BE2C (cell line): ENCODE data around the gene LRIG1.

Experiments
- DNase-seq: peaks from one replicate; pipeline ENCODE4 v3.0.0-alpha.2; 2020
- H3K27me3 ChIP-seq: fragments of 250-450 bp; sonication (Bioruptor Pico); 2 replicates; pipeline ENCODE4 v1.5.1; 2020; ENCODE audit warnings: mild to moderate bottlenecking
- H3K36me3 ChIP-seq: fragments of 250-450 bp; sonication (Bioruptor Pico); 2 replicates; pipeline ENCODE4 v1.5.1; 2020; ENCODE audit warnings: mild to moderate bottlenecking
- H3K4me1 ChIP-seq: fragments of 250-450 bp; sonication (Bioruptor Pico); 2 replicates; pipeline ENCODE4 v1.5.1; 2020
- H3K4me3 ChIP-seq: 2 replicates; pipeline ENCODE4 v1.5.1; 2011; ENCODE audit warnings: low read depth, low read length
- H3K9me3 ChIP-seq: fragments of 250-450 bp; sonication (Bioruptor Pico); 2 replicates; pipeline ENCODE4 v1.5.1; 2020
- TF ChIP-seq, protein P1 (sequence below): IDR thresholded peaks from 2 replicates; pipeline ENCODE4 v1.5.1; 2012; ENCODE audit warnings: mild to moderate bottlenecking, low read depth, low read length

LRIG1 gene

DNA sequence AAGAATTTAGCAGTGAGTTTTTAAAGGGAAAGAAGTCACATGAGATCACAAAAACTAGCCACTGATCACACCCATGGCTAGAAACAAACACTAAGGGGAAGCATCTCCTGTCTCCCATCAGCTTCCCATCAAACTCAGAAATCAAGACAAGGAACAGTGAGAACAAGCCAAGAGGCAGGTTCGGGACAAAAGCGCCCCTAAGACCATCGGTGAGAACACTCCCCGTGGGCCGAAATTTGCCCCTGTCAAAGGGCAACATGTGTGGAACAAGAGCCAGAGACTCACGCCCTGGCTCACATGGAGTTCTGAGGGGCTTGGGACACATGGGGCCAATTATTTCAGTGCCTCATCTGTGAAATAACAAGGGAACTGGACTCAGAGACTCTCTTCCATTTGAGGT is 49.1 kb downstream of the LRIG1 start:
- Histone ChIP-seq H3K27me3 (peaks cover 2% of the 10 kb centered on the region; the same call in 1 of the 2 replicates), H3K4me1 (peaks cover 9% of the 10 kb centered on the region), H3K9me3 (no peaks in the 10 kb centered on the region), H3K36me3 (no peaks in the 10 kb centered on the region), H3K4me3 (no peak overlapping the region)
- DNase-seq, result no peak
- TF ChIP-seq, protein P1, sequence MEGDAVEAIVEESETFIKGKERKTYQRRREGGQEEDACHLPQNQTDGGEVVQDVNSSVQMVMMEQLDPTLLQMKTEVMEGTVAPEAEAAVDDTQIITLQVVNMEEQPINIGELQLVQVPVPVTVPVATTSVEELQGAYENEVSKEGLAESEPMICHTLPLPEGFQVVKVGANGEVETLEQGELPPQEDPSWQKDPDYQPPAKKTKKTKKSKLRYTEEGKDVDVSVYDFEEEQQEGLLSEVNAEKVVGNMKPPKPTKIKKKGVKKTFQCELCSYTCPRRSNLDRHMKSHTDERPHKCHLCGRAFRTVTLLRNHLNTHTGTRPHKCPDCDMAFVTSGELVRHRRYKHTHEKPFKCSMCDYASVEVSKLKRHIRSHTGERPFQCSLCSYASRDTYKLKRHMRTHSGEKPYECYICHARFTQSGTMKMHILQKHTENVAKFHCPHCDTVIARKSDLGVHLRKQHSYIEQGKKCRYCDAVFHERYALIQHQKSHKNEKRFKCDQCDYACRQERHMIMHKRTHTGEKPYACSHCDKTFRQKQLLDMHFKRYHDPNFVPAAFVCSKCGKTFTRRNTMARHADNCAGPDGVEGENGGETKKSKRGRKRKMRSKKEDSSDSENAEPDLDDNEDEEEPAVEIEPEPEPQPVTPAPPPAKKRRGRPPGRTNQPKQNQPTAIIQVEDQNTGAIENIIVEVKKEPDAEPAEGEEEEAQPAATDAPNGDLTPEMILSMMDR, result no peak

DNA sequence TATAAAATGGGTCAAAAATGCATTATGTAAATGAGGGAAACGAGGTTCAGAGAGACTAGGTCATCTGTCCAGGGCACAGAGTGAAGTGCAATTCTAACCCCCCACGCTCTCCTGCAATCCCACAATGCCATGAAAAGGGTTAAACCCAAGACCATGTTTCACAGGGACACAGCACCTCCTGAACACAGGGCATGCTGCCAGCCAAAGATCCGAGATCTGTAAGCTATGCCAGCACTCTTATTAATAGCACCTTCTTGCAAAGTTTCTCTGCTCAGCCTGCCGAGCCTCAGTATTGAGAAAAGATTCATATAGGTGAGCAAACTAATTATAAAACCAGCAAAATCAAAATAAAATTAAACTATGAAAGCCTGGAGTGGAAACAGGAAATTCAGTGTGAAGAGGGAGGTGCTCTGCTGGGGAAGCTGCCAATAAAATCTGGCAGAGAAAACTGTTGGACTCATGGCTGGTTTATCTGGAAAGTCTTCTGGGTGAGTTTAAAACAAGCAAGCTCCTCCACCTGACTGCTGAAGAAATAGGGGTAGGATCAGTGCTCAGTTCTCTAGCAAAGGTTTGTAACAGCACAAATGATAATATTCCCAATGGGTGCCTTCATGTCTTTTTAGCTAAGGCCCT is 50.3 kb downstream of the LRIG1 start:
- peaks cover 9% of the 10 kb centered on the region for H3K4me1 ChIP-seq
- no peaks in the 10 kb centered on the region for H3K36me3 ChIP-seq
- H3K9me3 ChIP-seq, result no peaks in the 10 kb centered on the region
- TF ChIP-seq, protein P1, result no peak
- H3K4me3 ChIP-seq, result peak overlapping the region; percentile 15; the same call in 1 of the 2 replicates
- peaks cover 2% of the 10 kb centered on the region; the same call in 1 of the 2 replicates for H3K27me3 ChIP-seq
- DNase-seq, result no peak

GRCh38 chr3:66449411-66449974 is 51.3 kb downstream of the LRIG1 start:
- peaks cover 9% of the 10 kb centered on the region for H3K4me1 ChIP-seq
- H3K36me3 ChIP-seq, result no peaks in the 10 kb centered on the region
- H3K27me3 ChIP-seq, result peaks cover 2% of the 10 kb centered on the region; the same call in 1 of the 2 replicates
- TF ChIP-seq, protein P1, result no peak
- DNase-seq, result no peak
- H3K9me3 ChIP-seq, result no peaks in the 10 kb centered on the region
- H3K4me3 ChIP-seq, result no peak overlapping the region

- H3K27me3 ChIP-seq, result no peaks in the 10 kb centered on the region
- no peak overlapping the region for H3K4me3 ChIP-seq
- peaks cover 9% of the 10 kb centered on the region for H3K4me1 ChIP-seq
- TF ChIP-seq, protein P1, result no peak
- H3K9me3 ChIP-seq, result no peaks in the 10 kb centered on the region
- H3K36me3 ChIP-seq, result no peaks in the 10 kb centered on the region
- no peak for DNase-seq
Observed at GRCh38 chr3:66444146-66444644, 56.6 kb downstream of the LRIG1 start.

- no peaks in the 10 kb centered on the region for H3K36me3 ChIP-seq
- H3K4me3 ChIP-seq, result no peak overlapping the region
- no peaks in the 10 kb centered on the region for H3K27me3 ChIP-seq
- DNase-seq, result no peak
- peaks cover 9% of the 10 kb centered on the region for H3K4me1 ChIP-seq
- TF ChIP-seq, protein P1, result no peak
- H3K9me3 ChIP-seq, result no peaks in the 10 kb centered on the region
Observed at GRCh38 chr3:66443118-66443803, 57.6 kb downstream of the LRIG1 start.
